Endothelial cell of umbilical vein (primary cell): ENCODE results near the gene RAB4B. TPM values are rescaled to one million over a fixed set of nuclear protein-coding genes. Genes with fewer than 3 reads are reported as not detected.
A peak's percentile ranks its signal among the peaks of the same experiment; 100 is the strongest.

ENCODE experiments used
- BruUV-seq: library from RNA; stranded (reverse); fragments of 400-500 nt; replicated peaks from 2 replicates; lab custom pipeline; 2021; lab: Mats Ljungman, UMichigan
- CTCF ChIA-PET: fragments of 300-600, 350-600 bp; sonication (Branson Sonifier 250); formaldehyde crosslinking; loops from one replicate; lab custom pipeline; 2021; ENCODE audit warnings: antibody characterized with exemption, inconsistent platforms; lab: Charles Lee
- POLR2A ChIA-PET: fragments of 300-600, 350-600 bp; sonication (Branson Sonifier 250); formaldehyde crosslinking; loops from one replicate; lab custom pipeline; 2021; ENCODE audit warnings: antibody characterized with exemption, inconsistent platforms; lab: Charles Lee
- DNase-seq: peaks from one replicate; pipeline ENCODE4 v3.0.0-alpha.2; 2011; ENCODE audit warnings: low read depth, low spot score
- FAIRE-seq: peaks from 2 replicates; lab custom pipeline; 2011; peaks lifted over from hg19 to GRCh38; lab: Jason Lieb, UNC
- H2AFZ ChIP-seq: 2 replicates; pipeline ENCODE4 v1.6.0; 2012; ENCODE audit warnings: low read depth, low read length, control low read depth, inconsistent platforms
- H3K27ac ChIP-seq: 2 replicates; pipeline ENCODE4 v1.5.1; 2011; ENCODE audit warnings: low read depth, mild to moderate bottlenecking, control low read depth, low read length, moderate library complexity; ENCODE audit not compliant: insufficient read depth
- H3K27me3 ChIP-seq, 2 experiments: 2 replicates each; pipeline versions ENCODE4 v1.6.0 to v1.6.1; 2011; ENCODE audit warnings: low read length in 2 of 2, mixed read lengths in 1 of 2; ENCODE audit not compliant: control insufficient read depth in 2 of 2, insufficient read depth in 2 of 2
- H3K36me3 ChIP-seq, 2 experiments: 2 replicates in 1 of 2; 3 replicates in 1 of 2; pipeline ENCODE4 v1.5.1; 2011; ENCODE audit warnings: low read length in 2 of 2, mild to moderate bottlenecking in 1 of 2, moderate library complexity in 1 of 2; ENCODE audit not compliant: control insufficient read depth in 2 of 2, insufficient read depth in 2 of 2; ENCODE audit errors: extremely low read depth in 1 of 2
- H3K4me1 ChIP-seq: 3 replicates; pipeline ENCODE4 v1.5.1; 2011; ENCODE audit warnings: mild to moderate bottlenecking, low read length; ENCODE audit not compliant: control insufficient read depth, insufficient read depth; ENCODE audit errors: extremely low read depth
- H3K4me2 ChIP-seq: 2 replicates; pipeline ENCODE4 v1.6.1; 2011; ENCODE audit warnings: low read length, control low read depth, mixed read lengths; ENCODE audit not compliant: insufficient read depth
- H3K4me3 ChIP-seq, 3 experiments: fragments of 200-600 bp in 1 of 3; sonication (generic), shearing (Covaris generic) in 1 of 3; replicated peaks in 1 of 3; 2 replicates each; pipeline ENCODE4 v1.5.1; 2011 to 2016; ENCODE audit warnings: control low read depth in 3 of 3, low read length in 3 of 3, mild to moderate bottlenecking in 2 of 3, inconsistent platforms in 1 of 3, low read depth in 1 of 3, moderate library complexity in 1 of 3; ENCODE audit not compliant: insufficient read depth in 1 of 3
- H3K79me2 ChIP-seq: 2 replicates; pipeline ENCODE4 v1.6.0; 2012; ENCODE audit warnings: low read length, inconsistent platforms; ENCODE audit not compliant: control insufficient read depth, insufficient read depth
- H3K9ac ChIP-seq: replicated peaks from 2 replicates; pipeline ENCODE3; 2011; ENCODE audit warnings: low read length, control low read depth; ENCODE audit not compliant: insufficient read depth; ENCODE audit errors: extremely low read depth
- H3K9me1 ChIP-seq: replicated peaks from 3 replicates; pipeline ENCODE4 v1.6.0; 2011; ENCODE audit warnings: mild to moderate bottlenecking, low read length; ENCODE audit not compliant: control insufficient read depth, insufficient read depth; ENCODE audit errors: extremely low read depth
- H3K9me3 ChIP-seq: replicated peaks from 2 replicates; pipeline ENCODE4 v1.5.1; 2012; ENCODE audit warnings: low read length, inconsistent platforms; ENCODE audit not compliant: control insufficient read depth, insufficient read depth
- H4K20me1 ChIP-seq: replicated peaks from 2 replicates; pipeline ENCODE3; 2011; ENCODE audit warnings: mild to moderate bottlenecking, low read length; ENCODE audit not compliant: control insufficient read depth, insufficient read depth; ENCODE audit errors: extremely low read depth
- EZH2 ChIP-seq: IDR thresholded peaks from 2 replicates; pipeline ENCODE4 v1.6.1; 2012; ENCODE audit warnings: borderline replicate concordance, low read depth, mild to moderate bottlenecking, moderate library complexity, low read length, inconsistent platforms; ENCODE audit not compliant: severe bottlenecking
- FOS ChIP-seq: IDR thresholded peaks from 2 replicates; pipeline ENCODE4 v1.6.1; 2011; ENCODE audit warnings: mild to moderate bottlenecking, low read length, moderate library complexity, borderline replicate concordance; ENCODE audit not compliant: insufficient read depth
- GATA2 ChIP-seq: IDR thresholded peaks from 2 replicates; pipeline ENCODE4 v1.7.0; 2011; ENCODE audit warnings: low read depth, mild to moderate bottlenecking, moderate library complexity, mixed read lengths, low read length; ENCODE audit not compliant: insufficient read length, insufficient read depth
- JUN ChIP-seq: IDR thresholded peaks from 2 replicates; pipeline ENCODE4 v1.6.1; 2011; ENCODE audit warnings: borderline replicate concordance, low read depth; ENCODE audit not compliant: insufficient read length, insufficient read depth
- MYC ChIP-seq: IDR thresholded peaks from one replicate; pipeline ENCODE4 v1.6.1; 2011; ENCODE audit warnings: mild to moderate bottlenecking, low read depth, low read length
- POLR2A ChIP-seq: IDR thresholded peaks from 2 replicates; pipeline ENCODE4 v1.6.1; 2012; ENCODE audit warnings: low read depth, mild to moderate bottlenecking, control low read depth, low read length
- POLR2AphosphoS5 ChIP-seq: IDR thresholded peaks from 2 replicates; pipeline ENCODE4 v1.6.1; 2012; ENCODE audit warnings: low read depth, mild to moderate bottlenecking, control low read depth, low read length, moderate library complexity; ENCODE audit not compliant: insufficient read depth
- dilution Hi-C: fragments of 300-500 bp; cut with MboI; formaldehyde crosslinking; loops from one replicate; pipeline ENCODE4 v1.15.0; 2019; ENCODE audit warnings: low sequenced_read_pairs; ENCODE audit not compliant: extremely low pct_ligation_motif_present
- intact Hi-C: fragments of 100-400 bp; cut with micrococcal nuclease; formaldehyde crosslinking; loops from one replicate; pipeline ENCODE4 v1.10.0; 2022
- polyA plus RNA-seq, 4 experiments: library from polyadenylated mRNA; depleted of rRNA in 3 of 4; stranded (reverse) in 3 of 4; unstranded in 1 of 4; fragments of >200 nt; gene quantifications; 2 replicates each; pipeline versions ENCODE4 v1.2.1 to v1.2.3, GENCODE V29; 2011 to 2012; ENCODE audit warnings: missing spikeins in 1 of 4
- total RNA-seq: library from RNA; stranded (reverse); gene quantifications from 2 replicates; pipeline ENCODE4 v1.2.3, GENCODE V29; 2021
- TF ChIP-seq, protein P1 (sequence below): IDR thresholded peaks from 2 replicates; pipeline ENCODE4 v1.6.1; 2011; ENCODE audit not compliant: insufficient read depth, insufficient read length
- TF ChIP-seq, protein P2 (sequence below), 2 donors: IDR thresholded peaks; 1 replicate in 1 of 2; 2 replicates in 1 of 2; pipeline ENCODE4 v1.5.1; 2011; ENCODE audit warnings: low read length in 2 of 2, mild to moderate bottlenecking in 2 of 2, moderate library complexity in 2 of 2, control low read depth in 1 of 2, inconsistent platforms in 1 of 2, low read depth in 1 of 2; ENCODE audit not compliant: insufficient read depth in 1 of 2; ENCODE audit errors: extremely low read depth in 1 of 2

The RAB4B gene
- total and polyA plus RNA-seq, 2 donors (not counting 3 experiments of a cell fraction or from before 2014, with no cell fraction given): 33.6 to 61.0 TPM

DNA sequence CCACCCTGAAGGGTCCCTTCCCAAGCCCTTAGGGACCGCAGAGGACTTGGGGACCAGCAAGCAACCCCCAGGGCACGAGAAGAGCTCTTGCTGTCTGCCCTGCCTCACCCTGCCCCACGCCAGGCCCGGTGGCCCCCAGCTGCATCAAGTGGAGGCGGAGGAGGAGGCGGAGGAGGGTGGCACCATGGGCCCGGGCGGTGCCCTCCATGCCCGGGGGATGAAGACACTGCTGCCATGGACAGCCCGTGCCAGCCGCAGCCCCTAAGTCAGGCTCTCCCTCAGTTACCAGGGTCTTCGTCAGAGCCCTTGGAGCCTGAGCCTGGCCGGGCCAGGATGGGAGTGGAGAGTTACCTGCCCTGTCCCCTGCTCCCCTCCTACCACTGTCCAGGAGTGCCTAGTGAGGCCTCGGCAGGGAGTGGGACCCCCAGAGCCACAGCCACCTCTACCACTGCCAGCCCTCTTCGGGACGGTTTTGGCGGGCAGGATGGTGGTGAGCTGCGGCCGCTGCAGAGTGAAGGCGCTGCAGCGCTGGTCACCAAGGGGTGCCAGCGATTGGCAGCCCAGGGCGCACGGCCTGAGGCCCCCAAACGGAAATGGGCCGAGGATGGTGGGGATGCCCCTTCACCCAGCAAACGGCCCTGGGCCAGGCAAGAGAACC, 22.4 kb downstream of the RAB4B start:
- H3K4me2 ChIP-seq: peak overlapping the region; percentile 81
- H3K9me3 ChIP-seq: no peaks in the 10 kb centered on the region
- intact Hi-C loops: loop anchor here (10.0 kb wide), 1 partner anchor 356 kb away; the partner anchor contains the start of gene SERTAD3
- peaks cover 0 to 22% of the 10 kb centered on the region in 2 experiments for H3K36me3 ChIP-seq
- ChIA-PET POLR2A (interaction anchor here (4.5 kb wide), 1 partner anchor 22 kb away, joined by 23 read pairs; the partner anchor contains the start of gene RAB4B), CTCF (interaction anchor here (0.6 kb wide), 1 partner anchor 27 kb away, joined by 3 read pairs; no protein-coding TSS in a partner anchor)
- H3K4me3 ChIP-seq: peak overlapping the region; percentile 71 to 86 (median 76)
- FAIRE-seq: no peak
- no peaks in the 10 kb centered on the region for H4K20me1 ChIP-seq
- peak overlapping the region; percentile 61 for H3K9ac ChIP-seq
- H3K9me1 ChIP-seq: no peaks in the 10 kb centered on the region
- H2AFZ ChIP-seq: no peak overlapping the region
- H3K27ac ChIP-seq: peak overlapping the region; percentile 13
- TF ChIP-seq FOS (no peak), EZH2 (no peak)
- TF ChIP-seq, protein P1, sequence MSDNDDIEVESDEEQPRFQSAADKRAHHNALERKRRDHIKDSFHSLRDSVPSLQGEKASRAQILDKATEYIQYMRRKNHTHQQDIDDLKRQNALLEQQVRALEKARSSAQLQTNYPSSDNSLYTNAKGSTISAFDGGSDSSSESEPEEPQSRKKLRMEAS: no peak
- no peak for DNase-seq
- peaks cover 63% of the 10 kb centered on the region for H3K4me1 ChIP-seq
- no peaks in the 10 kb centered on the region for H3K27me3 ChIP-seq
- H3K79me2 ChIP-seq: peaks cover 60% of the 10 kb centered on the region
- dilution Hi-C loops: no loop called here
- BruUV-seq: no TSS peak

DNA sequence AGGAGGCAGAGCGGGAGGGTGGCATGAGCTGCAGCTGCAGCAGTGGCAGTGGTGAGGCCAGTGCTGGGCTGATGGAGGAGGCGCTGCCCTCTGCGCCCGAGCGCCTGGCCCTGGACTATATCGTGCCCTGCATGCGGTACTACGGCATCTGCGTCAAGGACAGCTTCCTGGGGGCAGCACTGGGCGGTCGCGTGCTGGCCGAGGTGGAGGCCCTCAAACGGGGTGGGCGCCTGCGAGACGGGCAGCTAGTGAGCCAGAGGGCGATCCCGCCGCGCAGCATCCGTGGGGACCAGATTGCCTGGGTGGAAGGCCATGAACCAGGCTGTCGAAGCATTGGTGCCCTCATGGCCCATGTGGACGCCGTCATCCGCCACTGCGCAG, 22.9 kb downstream of the RAB4B start:
- Histone ChIP-seq H3K4me3 (peak overlapping the region in 2 of 3 experiments; percentile 1 to 86), H3K4me2 (peak overlapping the region; percentile 81), H3K9ac (no peak overlapping the region), H3K36me3 (peaks cover 0 to 22% of the 10 kb centered on the region in 2 experiments), H3K27me3 (no peaks in the 10 kb centered on the region), H4K20me1 (no peaks in the 10 kb centered on the region), H3K9me3 (no peaks in the 10 kb centered on the region), H3K79me2 (peaks cover 65% of the 10 kb centered on the region), H3K27ac (no peak overlapping the region), H3K9me1 (no peaks in the 10 kb centered on the region), H2AFZ (no peak overlapping the region), H3K4me1 (peaks cover 68% of the 10 kb centered on the region)
- ChIA-PET POLR2A (interaction anchor here (4.5 kb wide), 1 partner anchor 23 kb away, joined by 23 read pairs; the partner anchor contains the start of gene RAB4B), CTCF (no interaction called here)
- DNase-seq: no peak
- TF ChIP-seq GATA2 (no peak), FOS (no peak), EZH2 (no peak), POLR2A (no peak), MYC (no peak), JUN (no peak), POLR2AphosphoS5 (no peak)
- TF ChIP-seq, protein P1: no peak
- TF ChIP-seq, protein P2, sequence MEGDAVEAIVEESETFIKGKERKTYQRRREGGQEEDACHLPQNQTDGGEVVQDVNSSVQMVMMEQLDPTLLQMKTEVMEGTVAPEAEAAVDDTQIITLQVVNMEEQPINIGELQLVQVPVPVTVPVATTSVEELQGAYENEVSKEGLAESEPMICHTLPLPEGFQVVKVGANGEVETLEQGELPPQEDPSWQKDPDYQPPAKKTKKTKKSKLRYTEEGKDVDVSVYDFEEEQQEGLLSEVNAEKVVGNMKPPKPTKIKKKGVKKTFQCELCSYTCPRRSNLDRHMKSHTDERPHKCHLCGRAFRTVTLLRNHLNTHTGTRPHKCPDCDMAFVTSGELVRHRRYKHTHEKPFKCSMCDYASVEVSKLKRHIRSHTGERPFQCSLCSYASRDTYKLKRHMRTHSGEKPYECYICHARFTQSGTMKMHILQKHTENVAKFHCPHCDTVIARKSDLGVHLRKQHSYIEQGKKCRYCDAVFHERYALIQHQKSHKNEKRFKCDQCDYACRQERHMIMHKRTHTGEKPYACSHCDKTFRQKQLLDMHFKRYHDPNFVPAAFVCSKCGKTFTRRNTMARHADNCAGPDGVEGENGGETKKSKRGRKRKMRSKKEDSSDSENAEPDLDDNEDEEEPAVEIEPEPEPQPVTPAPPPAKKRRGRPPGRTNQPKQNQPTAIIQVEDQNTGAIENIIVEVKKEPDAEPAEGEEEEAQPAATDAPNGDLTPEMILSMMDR (IDR thresholded peaks at IDR 0.05; ENCODE audit: extremely low read depth in 1 of 2, insufficient read depth in 1 of 2, low read depth in 1 of 2, low read length in 2 of 2): no peak
- no TSS peak for BruUV-seq
- peak; percentile 49 for FAIRE-seq
- dilution Hi-C loops (no loop called here), intact Hi-C loops (loop anchor here (10.0 kb wide), 1 partner anchor 356 kb away; the partner anchor contains the start of gene SERTAD3)
